ENCODE results near the gene DEFB126.

GRCh38 chr20:187733-188132 lies 45.3 kb downstream of the DEFB126 start:
- TF ChIP-seq POLR2AphosphoS5 (IDR thresholded peaks at IDR 0.05; ENCODE audit: low read depth, low read length): no peak
- TF ChIP-seq ATF2 (CRISPR knock-in tag; IDR thresholded peaks at IDR 0.05): no peak
- no peak for TF ChIP-seq FOXJ3 (CRISPR knock-in tag; IDR thresholded peaks at IDR 0.05; ENCODE audit: borderline replicate concordance)
- TF ChIP-seq ZZZ3 (CRISPR knock-in tag; IDR thresholded peaks at IDR 0.05; ENCODE audit: borderline replicate concordance): no peak

Measured in HepG2 (cell line).